ENCODE data around the gene FHIP1A. TPM values are rescaled to one million over a fixed set of nuclear protein-coding genes. Genes with fewer than 3 reads are reported as not detected.
A peak's percentile ranks its signal among the peaks of the same experiment; 100 is the strongest.

Gene FHIP1A
- total and polyA plus RNA-seq, 2 of the 13 experiments (the other 11 are each of a cell fraction or from before 2014, with no cell fraction given), result 4.1 to 6.2 TPM

DNA sequence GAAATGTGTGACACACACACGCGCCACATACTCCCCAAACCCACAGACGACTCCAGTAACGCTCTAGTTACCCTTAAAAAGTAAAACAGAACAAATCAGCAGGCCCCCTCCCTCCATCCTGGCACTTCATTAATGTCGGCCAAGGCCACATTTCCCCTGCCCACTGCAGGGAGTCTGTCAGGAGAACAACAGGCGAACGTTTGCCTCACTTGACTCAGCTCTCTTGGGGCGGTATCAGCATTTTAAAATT, 671 bp upstream of the FHIP1A start:
- peaks cover 3% of the 10 kb centered on the region; the same call in 1 of the 2 replicates for H4K20me1 ChIP-seq (ENCODE audit: insufficient read depth, low read length)
- DNase-seq (ENCODE audit: low spot score) (no peak), FAIRE-seq (no peak), ATAC-seq (no peak)
- no peaks in the 10 kb centered on the region for H3K9me3 ChIP-seq (ENCODE audit: low read length)
- H3K79me2 ChIP-seq (ENCODE audit: insufficient read depth, low read length), result peaks cover 8% of the 10 kb centered on the region
- no peaks in the 10 kb centered on the region; a peak in 1 of 5 replicates for H3K27me3 ChIP-seq (ENCODE audit: control insufficient read depth in 1 of 2, insufficient read depth in 2 of 2, low read length in 2 of 2)
- peak overlapping the region; percentile 75 for H3K27ac ChIP-seq (ENCODE audit: extremely low read length, insufficient read depth, low read length)
- peaks cover 41% of the 10 kb centered on the region for H3K4me1 ChIP-seq (ENCODE audit: insufficient read depth, low read length)
- BruUV-seq (replicated peaks), result TSS peak; percentile 80
- intact Hi-C loops (cut with micrococcal nuclease; ENCODE audit: unreplicated experiment), result loop anchor here (1.0 kb wide), 1 partner anchor 84 kb away; no protein-coding TSS in a partner anchor
- WGBS (ENCODE audit: low lambda C conversion rate), result 23% methylated on average over 7 of the region's 8 CpGs
- H3K9ac ChIP-seq (ENCODE audit: insufficient read depth, low read depth, low read length), result peak overlapping the region; percentile 79
- peak overlapping the region; percentile 51 for H2AFZ ChIP-seq (ENCODE audit: low read length)
- peak overlapping the region; percentile 100 for H3K4me2 ChIP-seq (ENCODE audit: low read depth, low read length)
- H3K4me3 ChIP-seq (replicated peaks in 1 of 3; ENCODE audit: insufficient read depth in 1 of 3, low read depth in 2 of 3, low read length in 3 of 3), result peak overlapping the region; percentile 58 to 82 (median 63)
- CTCF ChIA-PET (ENCODE audit: low intra/inter-chr PET ratio, low total read pairs), result no interaction called here
- POLR2A ChIA-PET, result interaction anchor here (2.1 kb wide), 1 partner anchor 83 kb away, joined by 11 read pairs; the partner anchor contains the start of gene SH3D19
- H3K36me3 ChIP-seq (replicated peaks in 1 of 2; ENCODE audit: control insufficient read depth in 1 of 2, insufficient read depth in 2 of 2, low read length in 2 of 2), result no peaks in the 10 kb centered on the region
- in situ Hi-C loops (cut with HindIII; ENCODE audit: extremely low pct_ligation_motif_present, low pct_unique_long_range_greater_than_20kb), result no loop called here
- TF ChIP-seq, protein P1, sequence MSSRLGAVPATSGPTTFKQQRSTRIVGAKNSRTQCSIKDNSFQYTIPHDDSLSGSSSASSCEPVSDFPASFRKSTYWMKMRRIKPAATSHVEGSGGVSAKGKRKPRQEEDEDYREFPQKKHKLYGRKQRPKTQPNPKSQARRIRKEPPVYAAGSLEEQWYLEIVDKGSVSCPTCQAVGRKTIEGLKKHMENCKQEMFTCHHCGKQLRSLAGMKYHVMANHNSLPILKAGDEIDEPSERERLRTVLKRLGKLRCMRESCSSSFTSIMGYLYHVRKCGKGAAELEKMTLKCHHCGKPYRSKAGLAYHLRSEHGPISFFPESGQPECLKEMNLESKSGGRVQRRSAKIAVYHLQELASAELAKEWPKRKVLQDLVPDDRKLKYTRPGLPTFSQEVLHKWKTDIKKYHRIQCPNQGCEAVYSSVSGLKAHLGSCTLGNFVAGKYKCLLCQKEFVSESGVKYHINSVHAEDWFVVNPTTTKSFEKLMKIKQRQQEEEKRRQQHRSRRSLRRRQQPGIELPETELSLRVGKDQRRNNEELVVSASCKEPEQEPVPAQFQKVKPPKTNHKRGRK (CRISPR knock-in tag; IDR thresholded peaks at IDR 0.05), result no peak
- TF ChIP-seq ZSCAN22 (CRISPR knock-in tag; IDR thresholded peaks at IDR 0.05), result no peak
- TF ChIP-seq NFIB (CRISPR knock-in tag; IDR thresholded peaks at IDR 0.05; ENCODE audit: borderline replicate concordance), result no peak
- TF ChIP-seq ZC3H13 (CRISPR knock-in tag; IDR thresholded peaks at IDR 0.05), result no peak
- TF ChIP-seq, protein P2, sequence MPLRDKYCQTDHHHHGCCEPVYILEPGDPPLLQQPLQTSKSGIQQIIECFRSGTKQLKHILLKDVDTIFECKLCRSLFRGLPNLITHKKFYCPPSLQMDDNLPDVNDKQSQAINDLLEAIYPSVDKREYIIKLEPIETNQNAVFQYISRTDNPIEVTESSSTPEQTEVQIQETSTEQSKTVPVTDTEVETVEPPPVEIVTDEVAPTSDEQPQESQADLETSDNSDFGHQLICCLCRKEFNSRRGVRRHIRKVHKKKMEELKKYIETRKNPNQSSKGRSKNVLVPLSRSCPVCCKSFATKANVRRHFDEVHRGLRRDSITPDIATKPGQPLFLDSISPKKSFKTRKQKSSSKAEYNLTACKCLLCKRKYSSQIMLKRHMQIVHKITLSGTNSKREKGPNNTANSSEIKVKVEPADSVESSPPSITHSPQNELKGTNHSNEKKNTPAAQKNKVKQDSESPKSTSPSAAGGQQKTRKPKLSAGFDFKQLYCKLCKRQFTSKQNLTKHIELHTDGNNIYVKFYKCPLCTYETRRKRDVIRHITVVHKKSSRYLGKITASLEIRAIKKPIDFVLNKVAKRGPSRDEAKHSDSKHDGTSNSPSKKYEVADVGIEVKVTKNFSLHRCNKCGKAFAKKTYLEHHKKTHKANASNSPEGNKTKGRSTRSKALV (CRISPR knock-in tag; IDR thresholded peaks at IDR 0.05), result no peak
- TF ChIP-seq, protein P3, sequence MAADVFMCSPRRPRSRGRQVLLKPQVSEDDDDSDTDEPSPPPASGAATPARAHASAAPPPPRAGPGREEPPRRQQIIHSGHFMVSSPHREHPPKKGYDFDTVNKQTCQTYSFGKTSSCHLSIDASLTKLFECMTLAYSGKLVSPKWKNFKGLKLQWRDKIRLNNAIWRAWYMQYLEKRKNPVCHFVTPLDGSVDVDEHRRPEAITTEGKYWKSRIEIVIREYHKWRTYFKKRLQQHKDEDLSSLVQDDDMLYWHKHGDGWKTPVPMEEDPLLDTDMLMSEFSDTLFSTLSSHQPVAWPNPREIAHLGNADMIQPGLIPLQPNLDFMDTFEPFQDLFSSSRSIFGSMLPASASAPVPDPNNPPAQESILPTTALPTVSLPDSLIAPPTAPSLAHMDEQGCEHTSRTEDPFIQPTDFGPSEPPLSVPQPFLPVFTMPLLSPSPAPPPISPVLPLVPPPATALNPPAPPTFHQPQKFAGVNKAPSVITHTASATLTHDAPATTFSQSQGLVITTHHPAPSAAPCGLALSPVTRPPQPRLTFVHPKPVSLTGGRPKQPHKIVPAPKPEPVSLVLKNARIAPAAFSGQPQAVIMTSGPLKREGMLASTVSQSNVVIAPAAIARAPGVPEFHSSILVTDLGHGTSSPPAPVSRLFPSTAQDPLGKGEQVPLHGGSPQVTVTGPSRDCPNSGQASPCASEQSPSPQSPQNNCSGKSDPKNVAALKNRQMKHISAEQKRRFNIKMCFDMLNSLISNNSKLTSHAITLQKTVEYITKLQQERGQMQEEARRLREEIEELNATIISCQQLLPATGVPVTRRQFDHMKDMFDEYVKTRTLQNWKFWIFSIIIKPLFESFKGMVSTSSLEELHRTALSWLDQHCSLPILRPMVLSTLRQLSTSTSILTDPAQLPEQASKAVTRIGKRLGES (CRISPR knock-in tag; IDR thresholded peaks at IDR 0.05; ENCODE audit: borderline replicate concordance), result no peak
- TF ChIP-seq NFE2 (CRISPR knock-in tag; IDR thresholded peaks at IDR 0.05), result no peak
- TF ChIP-seq HNRNPL (IDR thresholded peaks at IDR 0.05; ENCODE audit: low read depth, low read length), result no peak
- 0 out of 2 replicates have a peak, but pooled peaks have one; percentile 10 for TF ChIP-seq ZIK1 (CRISPR knock-in tag; IDR thresholded peaks at IDR 0.05; ENCODE audit: borderline replicate concordance, low read depth)
- 0 out of 2 replicates have a peak, but pooled peaks have one; percentile 41 for TF ChIP-seq ZNF878 (CRISPR knock-in tag; IDR thresholded peaks at IDR 0.05)
- TF ChIP-seq ZSCAN9 (CRISPR knock-in tag; IDR thresholded peaks at IDR 0.05; ENCODE audit: borderline replicate concordance), result no peak
- TF ChIP-seq JUNB (CRISPR knock-in tag; IDR thresholded peaks at IDR 0.05; ENCODE audit: borderline replicate concordance), result no peak
- no peak for TF ChIP-seq PPARG (CRISPR knock-in tag; conservative IDR thresholded peaks at IDR 0.05)

Data from HepG2 (cell line).